ENCODE measurements around the gene LSM4. TPM values are rescaled to one million over a fixed set of nuclear protein-coding genes. Genes with fewer than 3 reads are reported as not detected.
"Not testable (repeated sequence)": the region's sequence is repeated elsewhere in the genome, so short reads cannot be mapped to it uniquely, and the experiment has no call there.

Gene LSM4
- total RNA-seq, 2 experiments from 2014 or later: 356 to 361 TPM

DNA sequence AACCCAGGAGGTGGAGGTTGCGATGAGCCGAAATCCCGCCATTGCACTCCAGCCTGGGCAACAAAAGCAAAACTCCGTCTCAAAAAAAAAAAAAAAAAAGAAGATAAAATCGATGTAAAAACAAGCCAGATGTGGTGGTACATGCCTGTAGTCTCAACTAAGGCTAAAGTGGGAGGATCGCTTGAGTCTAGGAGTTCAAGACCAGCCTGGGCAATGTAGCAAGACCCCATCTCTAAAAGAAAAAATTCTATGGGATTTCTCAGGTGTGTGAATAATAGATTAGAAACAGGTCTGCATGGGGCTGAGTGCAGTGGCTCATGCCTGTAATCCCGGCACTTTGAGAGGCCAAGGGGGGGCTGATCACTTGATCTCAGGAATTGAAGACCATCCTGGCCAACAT lies 28.7 kb upstream of the LSM4 start:
- Mint-ChIP-seq H3K36me3 (peaks cover 18% of the 10 kb centered on the region), H3K4me1 (ENCODE audit: low read depth) (no peaks in the 10 kb centered on the region), H3K27ac (no peak overlapping the region), H3K4me3 (no peak overlapping the region), H3K9me3 (no peaks in the 10 kb centered on the region), H3K27me3 (no peaks in the 10 kb centered on the region)
- DNase-seq: no peak
- POLR2A ChIA-PET: no interaction called here
- intact Hi-C loops (cut with micrococcal nuclease): no loop called here
- CTCF ChIA-PET: no interaction called here

GRCh38 chr19:18350490-18350889 lies 27.6 kb upstream of the LSM4 start:
- no peak for DNase-seq
- Mint-ChIP-seq H3K27me3 (no peaks in the 10 kb centered on the region), H3K36me3 (peaks cover 16% of the 10 kb centered on the region), H3K4me3 (no peak overlapping the region), H3K9me3 (no peaks in the 10 kb centered on the region), H3K27ac (no peak overlapping the region), H3K4me1 (ENCODE audit: low read depth) (no peaks in the 10 kb centered on the region)
- POLR2A ChIA-PET: no interaction called here
- intact Hi-C loops (cut with micrococcal nuclease): no loop called here
- CTCF ChIA-PET: interaction anchor here (0.9 to 1.6 kb wide), 4 partner anchors 11 to 60 kb away, joined by 3 to 6 read pairs (median 5); partner anchors contain the start of gene PGPEP1

- peaks cover 15% of the 10 kb centered on the region for H3K36me3 Mint-ChIP-seq
- no peaks in the 10 kb centered on the region for H3K27me3 Mint-ChIP-seq
- POLR2A ChIA-PET: no interaction called here
Measured at GRCh38 chr19:18349524-18350128, 26.8 kb upstream of the LSM4 start.

DNA sequence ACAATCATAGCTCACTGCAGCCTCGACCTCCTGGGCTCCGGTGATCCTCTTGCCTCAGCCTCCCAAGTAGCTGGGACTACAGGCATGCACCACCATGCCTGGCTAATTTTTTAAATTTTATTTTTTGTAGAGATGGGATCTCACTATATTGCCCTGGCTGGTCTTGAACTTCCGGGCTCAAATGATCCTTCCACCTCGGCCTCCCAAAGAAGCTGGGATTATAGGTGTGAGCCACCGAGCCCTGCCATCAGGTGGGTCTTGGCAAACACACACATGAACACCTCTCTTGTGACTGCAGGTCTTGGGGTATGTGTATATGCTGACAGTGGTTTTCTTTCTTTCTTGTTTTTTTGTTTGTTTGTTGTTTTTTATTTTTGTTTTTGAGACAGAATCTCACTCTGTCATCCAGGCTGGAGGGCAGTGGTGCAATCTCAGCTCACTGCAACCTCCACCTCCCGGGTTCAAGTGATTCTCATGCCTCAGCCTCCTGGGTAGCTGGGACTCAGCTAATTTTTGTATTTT lies 26.0 kb upstream of the LSM4 start:
- H3K4me3 Mint-ChIP-seq; H3K27me3 Mint-ChIP-seq; POLR2A ChIA-PET; H3K4me1 Mint-ChIP-seq (ENCODE audit: low read depth); H3K9me3 Mint-ChIP-seq; intact Hi-C loops (cut with micrococcal nuclease); H3K27ac Mint-ChIP-seq; DNase-seq: not testable (repeated sequence)
- peaks cover 15% of the 10 kb centered on the region for H3K36me3 Mint-ChIP-seq
- CTCF ChIA-PET: interaction anchor here (0.6 to 1.7 kb wide), 6 partner anchors 9 to 65 kb away, joined by 3 to 9 read pairs (median 4); no protein-coding TSS in a partner anchor

More at GRCh38 chr19:18349524-18350128, 26.8 kb upstream of the LSM4 start:
- peak; percentile 64 for DNase-seq
- H3K9me3 Mint-ChIP-seq: no peaks in the 10 kb centered on the region
- intact Hi-C loops (cut with micrococcal nuclease): no loop called here
- H3K4me1 Mint-ChIP-seq (ENCODE audit: low read depth): no peaks in the 10 kb centered on the region
- CTCF ChIA-PET: interaction anchor here (0.6 to 1.7 kb wide), 10 partner anchors 10 to 125 kb away, joined by 3 to 9 read pairs (median 4); partner anchors contain the start of gene PGPEP1
- H3K27ac Mint-ChIP-seq: no peak overlapping the region
- no peak overlapping the region for H3K4me3 Mint-ChIP-seq

- CTCF ChIA-PET: interaction anchor here (0.7 to 1.2 kb wide), 2 partner anchors 20 to 41 kb away, joined by 3 to 4 read pairs; no protein-coding TSS in a partner anchor
- intact Hi-C loops (cut with micrococcal nuclease): no loop called here
- peaks cover 15% of the 10 kb centered on the region for H3K36me3 Mint-ChIP-seq
Measured at GRCh38 chr19:18348171-18348570, 25.3 kb upstream of the LSM4 start.

DNA sequence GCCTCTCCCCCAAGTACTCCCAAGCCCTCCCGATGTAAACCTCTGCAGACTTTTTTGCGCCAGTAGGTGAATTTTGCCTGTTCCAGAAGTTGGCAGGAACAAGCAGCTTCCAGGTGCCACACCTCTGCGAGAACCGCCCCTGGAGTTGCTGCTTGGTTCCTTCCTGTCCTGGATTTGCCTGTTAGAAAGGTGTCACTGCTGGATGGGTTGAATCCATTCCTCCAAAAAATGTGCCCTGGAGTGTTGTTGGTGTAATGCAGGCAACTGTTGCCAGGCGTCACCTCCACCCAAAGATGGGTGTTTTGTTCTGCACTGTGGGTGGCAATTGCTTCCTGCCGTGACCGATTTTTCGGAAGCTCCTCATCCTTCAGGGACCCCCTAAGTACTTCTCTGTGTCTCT lies 23.2 kb upstream of the LSM4 start:
- no peak overlapping the region for H3K27ac Mint-ChIP-seq
- POLR2A ChIA-PET: no interaction called here
- DNase-seq: no peak
- intact Hi-C loops (cut with micrococcal nuclease): no loop called here
- CTCF ChIA-PET: interaction anchor here (1.0 kb wide), 1 partner anchor 67 kb away, joined by 3 read pairs; no protein-coding TSS in a partner anchor
- H3K27me3 Mint-ChIP-seq: no peaks in the 10 kb centered on the region
- no peak overlapping the region for H3K4me3 Mint-ChIP-seq
- peaks cover 16% of the 10 kb centered on the region for H3K36me3 Mint-ChIP-seq
- peaks cover 15% of the 10 kb centered on the region for H3K4me1 Mint-ChIP-seq (ENCODE audit: low read depth)
- H3K9me3 Mint-ChIP-seq: no peaks in the 10 kb centered on the region

More at GRCh38 chr19:18348171-18348570, 25.3 kb upstream of the LSM4 start:
- Mint-ChIP-seq H3K4me1 (ENCODE audit: low read depth) (peaks cover 5% of the 10 kb centered on the region), H3K9me3 (no peaks in the 10 kb centered on the region), H3K4me3 (no peak overlapping the region), H3K27me3 (no peaks in the 10 kb centered on the region), H3K27ac (no peak overlapping the region)
- POLR2A ChIA-PET: no interaction called here
- no peak for DNase-seq

GRCh38 chr19:18345296-18345695 lies 22.4 kb upstream of the LSM4 start:
- ChIA-PET CTCF (no interaction called here), POLR2A (no interaction called here)
- Mint-ChIP-seq H3K36me3 (peaks cover 14% of the 10 kb centered on the region), H3K4me1 (ENCODE audit: low read depth) (peaks cover 15% of the 10 kb centered on the region), H3K4me3 (no peak overlapping the region), H3K27ac (no peak overlapping the region), H3K9me3 (no peaks in the 10 kb centered on the region), H3K27me3 (no peaks in the 10 kb centered on the region)
- DNase-seq: no peak
- intact Hi-C loops (cut with micrococcal nuclease): no loop called here

- no peaks in the 10 kb centered on the region for H3K9me3 Mint-ChIP-seq
- no peak for DNase-seq
- peaks cover 10% of the 10 kb centered on the region for H3K36me3 Mint-ChIP-seq
- peaks cover 18% of the 10 kb centered on the region for H3K4me1 Mint-ChIP-seq (ENCODE audit: low read depth)
- H3K27ac Mint-ChIP-seq: no peak overlapping the region
- intact Hi-C loops (cut with micrococcal nuclease): loop anchor here (5.0 kb wide), 1 partner anchor 63 kb away; no protein-coding TSS in a partner anchor
- ChIA-PET CTCF (interaction anchor here (2.1 kb wide), 1 partner anchor 15 kb away, joined by 6 read pairs; no protein-coding TSS in a partner anchor), POLR2A (no interaction called here)
- H3K4me3 Mint-ChIP-seq: no peak overlapping the region
- no peaks in the 10 kb centered on the region for H3K27me3 Mint-ChIP-seq
Measured at GRCh38 chr19:18344582-18344950, 21.7 kb upstream of the LSM4 start.

DNA sequence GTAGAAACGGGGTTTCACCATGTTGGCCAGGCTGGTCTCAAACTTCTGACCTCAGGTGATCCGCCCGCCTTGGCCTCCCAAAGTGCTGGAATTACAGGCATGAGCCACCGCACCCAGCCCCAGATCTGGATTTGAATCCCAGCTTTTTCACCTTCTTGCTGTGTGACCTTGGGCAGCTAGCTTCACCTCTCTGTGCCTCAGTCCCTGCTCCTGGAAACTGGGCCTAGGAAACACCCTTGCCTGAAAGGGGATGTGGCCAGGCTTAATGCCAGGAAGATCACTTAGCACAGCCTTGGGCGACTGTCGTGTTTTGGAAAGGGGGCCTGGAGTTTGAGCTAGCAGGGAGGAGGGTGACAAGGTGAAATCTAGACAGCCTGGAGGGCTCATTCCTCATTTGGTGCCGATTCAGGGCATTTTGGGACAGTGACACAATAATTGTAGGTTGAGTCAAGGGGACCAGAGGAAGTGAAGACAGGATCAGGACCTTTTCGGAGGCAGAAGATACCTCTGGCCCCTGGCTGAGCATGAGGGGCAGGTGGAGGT lies 19.3 kb upstream of the LSM4 start:
- Mint-ChIP-seq H3K4me3 (no peak overlapping the region), H3K9me3 (no peaks in the 10 kb centered on the region), H3K27ac (peak overlapping the region; percentile 39), H3K4me1 (ENCODE audit: low read depth) (peaks cover 19% of the 10 kb centered on the region), H3K36me3 (peaks cover 7% of the 10 kb centered on the region), H3K27me3 (no peaks in the 10 kb centered on the region)
- intact Hi-C loops (cut with micrococcal nuclease): loop anchor here (5.0 kb wide), 1 partner anchor 65 kb away; no protein-coding TSS in a partner anchor
- CTCF ChIA-PET: interaction anchor here (0.6 to 2.0 kb wide), 6 partner anchors 13 to 118 kb away, joined by 3 to 10 read pairs (median 4); no protein-coding TSS in a partner anchor
- DNase-seq: no peak
- POLR2A ChIA-PET: interaction anchor here (1.2 to 4.8 kb wide), 3 partner anchors 20 to 63 kb away, joined by 3 to 26 read pairs (median 7); partner anchors contain the start of genes JUND and LSM4

GRCh38 chr19:18340990-18341868 lies 18.4 kb upstream of the LSM4 start:
- Mint-ChIP-seq H3K27ac (peak overlapping the region; percentile 87), H3K27me3 (no peaks in the 10 kb centered on the region), H3K36me3 (peaks cover 3% of the 10 kb centered on the region), H3K9me3 (no peaks in the 10 kb centered on the region), H3K4me3 (peak overlapping the region; percentile 79), H3K4me1 (ENCODE audit: low read depth) (peaks cover 19% of the 10 kb centered on the region)
- ChIA-PET POLR2A (interaction anchor here (1.8 to 4.8 kb wide), 2 partner anchors 19 to 62 kb away, joined by 7 to 26 read pairs; partner anchors contain the start of genes JUND and LSM4), CTCF (interaction anchor here (0.6 to 2.0 kb wide), 8 partner anchors 12 to 147 kb away, joined by 3 to 10 read pairs (median 3); a partner anchor contains a TSS)
- intact Hi-C loops (cut with micrococcal nuclease): loop anchor here (2.0 to 5.0 kb wide), 2 partner anchors 34 to 66 kb away; no protein-coding TSS in a partner anchor
- peak; percentile 86 for DNase-seq

GRCh38 chr19:18340190-18340989 lies 17.5 kb upstream of the LSM4 start, which contains the start of gene PGPEP1:
PGPEP1 (plus strand) TSS chr19:18340598; CDS start chr19:18340682, 84 bp downstream.
- POLR2A ChIA-PET: interaction anchor here (1.1 to 4.8 kb wide), 2 partner anchors 61 to 79 kb away, joined by 4 to 26 read pairs; partner anchors contain the start of genes JUND and SSBP4
- Mint-ChIP-seq H3K27me3 (no peaks in the 10 kb centered on the region), H3K4me1 (ENCODE audit: low read depth) (peaks cover 19% of the 10 kb centered on the region), H3K36me3 (peaks cover 3% of the 10 kb centered on the region), H3K27ac (peak within 1 kb of the TSS; percentile 87), H3K9me3 (no peaks in the 10 kb centered on the region), H3K4me3 (peak within 1 kb of the TSS; percentile 79)
- peak; percentile 76 for DNase-seq
- intact Hi-C loops (cut with micrococcal nuclease): loop anchor here (2.0 to 5.0 kb wide), 2 partner anchors 34 to 67 kb away; no protein-coding TSS in a partner anchor
- CTCF ChIA-PET: interaction anchor here (1.0 to 5.1 kb wide), 9 partner anchors 10 to 146 kb away, joined by 3 to 41 read pairs (median 6); partner anchors contain the start of genes JUND and LSM4
